Skin of body (tissue), 2 donors: Measurements from ENCODE around the gene BTN3A1. TPM values are rescaled to one million over a fixed set of nuclear protein-coding genes. Genes with fewer than 3 reads are reported as not detected.
"Not testable (repeated sequence)": the region's sequence is repeated elsewhere in the genome, so short reads cannot be mapped to it uniquely, and the experiment has no call there.

Experiments used
- DNase-seq: peaks from one replicate; lab custom pipeline; 2025; lab: John Stamatoyannopoulos, UW
- total RNA-seq: library from RNA; depleted of rRNA; stranded (reverse); fragments of >200 nt; gene quantifications from one replicate; pipeline ENCODE4 v1.2.3, GENCODE V29; 2014

The BTN3A1 gene
- total RNA-seq, 1 donor from 2014 or later: 28.6 TPM

DNA sequence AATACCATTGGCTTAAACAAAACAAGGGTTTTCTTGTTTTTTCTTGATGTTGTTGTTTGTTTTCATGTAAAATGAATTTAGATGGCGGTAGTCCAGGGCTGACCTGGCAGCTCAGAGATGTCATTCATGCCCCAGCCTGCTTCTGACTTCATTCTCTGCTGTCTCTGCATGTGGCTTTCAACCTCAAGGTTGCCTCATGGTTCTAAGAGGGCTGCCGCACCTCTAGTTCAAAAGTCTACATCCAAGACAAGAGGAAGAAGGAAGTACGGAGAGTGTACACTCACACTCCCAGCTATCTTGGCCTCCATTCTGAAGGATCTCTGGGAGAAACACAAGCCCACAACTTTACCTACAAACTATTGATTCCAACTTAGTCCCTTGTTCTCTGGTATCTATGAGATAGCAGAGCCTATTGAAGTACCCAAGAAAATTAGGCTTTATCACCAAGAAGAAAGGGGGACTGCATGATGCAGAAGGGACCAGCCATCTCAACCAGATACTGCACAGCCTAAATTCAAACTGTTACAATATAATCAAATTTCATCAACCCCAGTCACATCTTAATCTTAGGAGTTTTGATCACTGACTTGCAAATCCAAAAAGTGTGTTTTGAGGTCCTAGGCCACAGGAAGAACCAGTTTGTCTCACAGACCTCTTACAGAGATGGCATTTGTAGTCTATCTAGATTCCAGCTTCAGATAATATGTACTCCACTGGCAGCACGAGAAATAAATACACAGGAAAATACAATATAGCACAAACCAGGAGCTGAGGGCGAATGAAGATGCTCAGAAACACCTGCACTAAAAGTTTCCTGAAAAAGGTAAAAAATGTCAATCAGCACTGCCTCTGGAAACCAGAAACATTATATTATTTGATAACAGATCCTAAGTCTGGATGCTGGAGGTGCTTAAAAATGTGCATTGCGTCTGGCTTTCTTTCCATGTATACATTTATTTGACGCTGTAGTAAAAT is 37.4 kb downstream of the BTN3A1 start:
- DNase-seq: no peak

DNA sequence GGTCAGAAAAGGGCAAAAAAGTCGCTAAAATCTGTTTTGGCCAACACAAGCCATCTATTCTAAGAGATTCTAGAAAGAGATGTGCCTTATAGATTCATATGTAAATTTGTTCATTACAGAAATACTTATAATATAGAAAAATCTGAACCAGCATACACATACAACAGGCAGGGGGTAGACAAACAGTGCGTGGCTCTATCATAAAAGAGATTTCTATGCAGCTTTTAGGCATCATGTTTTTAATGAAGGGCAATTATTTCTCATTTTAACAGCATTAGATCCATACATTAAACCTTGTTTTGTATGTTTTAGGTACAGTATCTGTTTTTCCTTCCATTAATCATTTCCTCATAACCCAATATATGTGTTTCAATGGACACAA is 38.9 kb downstream of the BTN3A1 start:
- DNase-seq: no peak

DNA sequence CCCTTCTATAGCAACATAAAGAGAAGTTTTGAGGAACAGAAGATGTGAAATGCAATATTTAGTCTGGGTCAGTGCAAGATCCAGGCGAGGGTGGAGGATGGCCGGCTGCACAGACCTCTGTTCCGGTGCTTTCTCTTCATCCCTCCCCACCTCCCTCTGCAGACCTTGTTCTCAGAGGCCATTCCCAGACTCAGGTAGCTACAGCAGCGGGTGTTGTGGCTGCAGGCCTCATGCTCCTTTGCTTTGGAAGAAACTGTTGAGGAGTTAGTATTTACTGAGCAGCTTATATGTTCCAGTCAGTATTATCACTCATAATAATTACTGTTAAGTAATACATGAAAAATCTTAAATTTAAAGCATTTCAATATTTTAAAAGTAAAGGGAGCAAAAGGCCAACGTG is 39.9 kb downstream of the BTN3A1 start:
- no peak for DNase-seq

DNA sequence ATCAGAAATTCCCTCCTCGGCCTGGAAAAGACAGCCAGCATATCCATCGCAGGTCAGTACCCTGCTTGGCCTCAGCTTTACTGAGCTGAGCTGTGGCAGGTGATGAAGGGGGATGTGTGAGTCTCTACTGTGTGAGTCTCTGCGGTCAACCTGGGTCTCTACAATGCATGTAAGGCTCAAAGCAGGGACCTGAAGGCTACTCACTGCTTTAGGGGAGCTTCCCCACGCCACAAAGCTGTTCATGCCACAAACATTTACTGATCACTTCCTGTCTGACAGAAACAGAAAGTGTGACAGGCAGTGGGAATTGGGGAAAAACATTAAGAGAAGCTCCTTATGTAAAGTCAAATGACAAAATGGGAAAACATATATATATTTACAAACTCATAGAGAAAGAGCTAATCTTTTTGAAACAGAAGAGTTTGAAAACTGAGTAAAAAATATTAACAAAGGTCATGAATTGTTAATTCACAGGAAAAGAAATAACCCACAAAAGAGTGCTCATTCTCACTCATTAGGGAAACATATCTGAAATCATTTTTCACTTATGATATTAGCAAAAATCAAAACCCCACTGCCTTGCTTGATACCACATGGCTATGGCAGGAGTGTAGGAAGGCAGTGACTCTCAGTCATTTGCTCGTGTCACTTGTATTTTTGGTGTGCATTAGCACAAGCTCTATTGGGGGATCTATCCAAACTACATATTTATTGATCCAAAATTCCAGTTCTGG is 44.0 kb downstream of the BTN3A1 start:
- DNase-seq: no peak

DNA sequence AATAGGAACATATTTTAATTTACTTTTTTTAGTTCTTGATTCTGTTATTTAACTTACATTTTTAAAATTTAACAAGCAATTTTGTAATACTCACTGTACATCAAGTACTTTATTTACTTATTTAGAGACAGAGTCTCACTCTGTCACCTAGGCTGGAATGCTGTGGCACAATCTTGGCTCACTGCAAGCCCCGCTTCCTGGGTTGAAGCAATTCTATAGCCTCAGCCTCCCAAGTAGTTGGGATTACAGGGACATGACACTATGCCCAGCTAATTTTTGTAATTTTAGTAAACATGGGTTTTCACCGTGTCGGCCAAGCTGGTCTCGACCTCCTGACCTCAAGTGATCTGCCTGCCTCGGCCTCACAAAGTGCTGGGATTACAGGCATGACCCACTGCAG is 45.2 kb downstream of the BTN3A1 start:
- no peak for DNase-seq

DNA sequence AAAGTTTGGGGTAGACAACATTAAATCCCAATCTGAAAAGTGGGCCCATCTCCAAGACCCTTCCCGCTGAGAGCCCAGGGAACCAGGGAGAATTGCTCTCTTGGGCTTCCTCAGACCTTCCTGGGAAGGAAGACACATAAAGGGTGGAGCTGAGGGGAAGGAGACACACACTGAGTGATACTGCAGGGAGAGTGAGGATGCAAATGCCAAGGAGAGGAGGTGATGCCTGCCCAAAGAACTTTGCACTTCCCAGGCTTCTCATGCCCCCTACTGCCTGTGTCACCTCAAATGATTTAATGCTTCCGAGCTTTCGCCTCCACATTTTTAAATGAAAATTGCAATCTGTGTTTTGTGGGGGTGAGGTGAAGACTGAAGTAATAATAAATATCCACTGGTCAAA is 48.2 kb downstream of the BTN3A1 start:
- no peak for DNase-seq

DNA sequence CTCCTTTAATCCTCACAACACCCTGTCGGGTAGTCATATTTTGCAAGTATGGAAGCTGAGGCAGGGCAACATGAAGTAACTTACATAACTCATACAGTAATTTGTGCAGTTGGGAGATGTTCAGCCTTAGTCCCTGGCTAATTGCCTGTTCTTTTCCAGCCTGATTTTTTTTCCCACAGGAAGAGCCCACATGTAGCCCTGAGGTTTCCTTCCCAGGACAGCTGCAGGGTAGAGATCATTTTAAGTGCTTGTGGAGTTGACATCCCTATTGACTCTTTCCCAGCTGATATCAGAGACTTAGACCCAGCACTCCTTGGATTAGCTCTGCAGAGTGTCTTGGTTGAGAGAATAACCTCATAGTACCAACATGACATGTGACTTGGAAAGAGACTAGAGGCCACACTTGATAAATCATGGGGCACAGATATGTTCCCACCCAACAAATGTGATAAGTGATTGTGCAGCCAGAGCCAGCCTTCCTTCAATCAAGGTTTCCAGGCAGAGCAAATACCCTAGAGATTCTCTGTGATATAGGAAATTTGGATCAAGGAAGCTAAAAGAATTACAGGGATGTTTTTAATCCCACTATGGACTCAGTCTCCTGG is 50.7 kb downstream of the BTN3A1 start:
- DNase-seq: no peak

DNA sequence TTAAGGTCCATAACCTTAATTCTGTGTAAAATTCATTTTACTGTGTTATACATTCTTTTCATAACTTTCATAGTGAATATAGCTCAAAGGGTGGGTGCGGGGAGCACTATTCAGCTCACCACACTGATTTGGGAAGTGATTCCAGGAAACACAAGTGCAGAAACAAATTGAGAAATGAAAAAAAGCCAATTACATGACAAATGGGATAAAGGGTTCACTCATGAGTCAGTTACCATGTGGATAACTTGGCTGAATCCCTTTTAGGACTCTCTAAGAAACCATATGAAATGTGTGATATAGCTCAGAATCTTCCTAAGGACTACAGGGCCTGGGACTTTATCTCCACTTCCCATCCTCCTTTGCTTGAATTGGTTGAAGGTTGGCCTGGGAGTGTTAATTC is 52.6 kb downstream of the BTN3A1 start:
- DNase-seq: no peak

DNA sequence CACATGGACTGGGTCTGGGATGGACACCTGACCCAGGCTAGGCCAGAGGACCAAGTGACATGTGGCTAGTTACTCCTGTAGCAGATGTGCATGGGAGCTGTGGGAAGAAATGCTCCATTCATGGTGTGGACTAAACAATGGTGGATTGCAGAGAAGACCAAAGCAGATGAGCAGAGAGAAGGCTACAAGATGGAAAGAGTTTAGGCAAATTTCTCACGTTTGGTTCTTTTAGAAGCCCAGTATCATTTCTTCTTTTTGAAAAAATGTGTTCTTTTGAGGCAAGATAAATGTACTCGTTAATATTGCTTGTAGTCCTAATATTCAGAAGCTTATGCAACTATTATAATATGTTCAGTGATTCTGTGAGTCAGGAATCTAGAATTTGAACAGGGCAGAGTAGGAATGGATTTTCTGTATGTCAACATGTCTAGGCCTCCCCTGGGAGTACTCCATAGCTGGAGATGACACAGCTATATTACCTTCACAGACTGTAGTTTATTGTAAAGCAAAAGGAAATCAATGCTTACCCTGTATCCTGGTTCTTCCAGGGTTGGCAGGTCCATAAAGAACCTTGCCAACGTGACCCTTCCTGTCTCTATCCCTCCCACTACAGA is 53.4 kb downstream of the BTN3A1 start:
- no peak for DNase-seq

DNA sequence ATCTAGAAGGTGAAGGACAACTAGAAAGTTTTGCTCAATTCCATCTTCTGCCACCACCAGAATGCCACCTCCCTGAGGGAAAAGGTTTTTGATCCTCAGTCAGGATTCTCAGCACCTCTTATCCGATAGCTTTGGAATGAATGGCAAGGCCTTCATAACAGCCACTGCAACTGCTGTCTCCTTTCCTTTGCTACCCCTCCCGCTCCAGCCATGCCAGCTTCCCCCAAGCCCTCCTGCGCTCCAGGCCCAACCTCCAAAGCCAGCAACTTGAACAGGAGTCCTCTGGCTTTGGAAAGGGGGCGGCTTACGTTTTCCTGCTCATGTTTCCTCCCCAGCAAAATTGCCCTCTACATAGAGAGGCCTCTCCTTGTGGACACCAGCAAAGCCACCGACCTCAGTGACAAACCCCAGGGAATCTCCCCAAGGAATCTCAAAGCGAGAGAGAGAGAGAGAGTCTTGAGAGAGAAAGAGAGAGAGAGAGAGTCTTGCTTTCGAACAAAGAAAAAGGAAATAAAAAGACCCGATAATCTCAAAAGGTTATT is 55.3 kb downstream of the BTN3A1 start:
- DNase-seq: no peak

DNA sequence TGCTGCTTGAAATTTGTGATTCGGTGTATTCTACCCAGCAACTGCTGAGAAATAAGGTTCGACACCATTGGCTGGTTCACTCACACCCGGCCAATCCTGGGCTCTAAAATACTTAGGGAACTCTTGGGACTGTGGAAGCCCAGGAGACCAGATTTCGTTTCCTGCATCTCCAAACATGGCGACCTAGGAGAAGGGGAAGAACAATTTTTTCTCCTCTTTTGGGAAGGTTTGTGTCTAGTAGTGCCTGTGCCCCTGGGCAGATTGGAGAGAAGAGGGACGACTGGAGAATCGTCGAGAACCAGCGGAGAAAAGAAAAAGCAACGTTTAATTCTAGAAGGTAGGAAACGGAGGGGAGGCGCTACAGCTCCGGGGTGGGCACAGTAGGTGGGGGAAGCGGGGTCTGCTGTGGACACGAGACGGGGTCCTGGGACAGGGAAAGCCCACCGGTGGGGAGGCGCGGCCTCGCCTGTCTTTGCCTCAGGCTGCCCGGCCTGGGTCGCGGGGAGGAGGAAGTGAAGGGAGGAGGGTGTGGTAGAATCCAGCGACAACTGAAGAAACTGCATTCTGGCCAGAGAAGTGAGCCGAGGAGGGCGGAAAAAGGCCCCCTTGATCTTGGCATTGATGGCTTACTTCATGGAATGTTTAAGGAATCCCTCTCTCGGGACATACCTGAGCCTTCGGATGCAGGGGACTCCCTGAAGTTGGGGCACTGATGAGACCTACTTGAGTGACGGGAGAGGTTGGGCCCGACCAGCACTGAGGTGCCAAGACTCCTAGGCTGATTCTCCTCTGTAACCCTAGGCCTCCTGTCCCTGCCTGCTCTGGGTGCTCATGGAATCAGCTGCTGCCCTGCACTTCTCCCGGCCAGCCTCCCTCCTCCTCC is 56.0 kb downstream of the BTN3A1 start, which contains the start of gene BTN2A1:
TSS of gene BTN2A1 (plus strand) at position 150 of the 883 bp plus-strand sequence. CDS start at position 832, 682 bp downstream.
- peak; percentile 95 for DNase-seq

DNA sequence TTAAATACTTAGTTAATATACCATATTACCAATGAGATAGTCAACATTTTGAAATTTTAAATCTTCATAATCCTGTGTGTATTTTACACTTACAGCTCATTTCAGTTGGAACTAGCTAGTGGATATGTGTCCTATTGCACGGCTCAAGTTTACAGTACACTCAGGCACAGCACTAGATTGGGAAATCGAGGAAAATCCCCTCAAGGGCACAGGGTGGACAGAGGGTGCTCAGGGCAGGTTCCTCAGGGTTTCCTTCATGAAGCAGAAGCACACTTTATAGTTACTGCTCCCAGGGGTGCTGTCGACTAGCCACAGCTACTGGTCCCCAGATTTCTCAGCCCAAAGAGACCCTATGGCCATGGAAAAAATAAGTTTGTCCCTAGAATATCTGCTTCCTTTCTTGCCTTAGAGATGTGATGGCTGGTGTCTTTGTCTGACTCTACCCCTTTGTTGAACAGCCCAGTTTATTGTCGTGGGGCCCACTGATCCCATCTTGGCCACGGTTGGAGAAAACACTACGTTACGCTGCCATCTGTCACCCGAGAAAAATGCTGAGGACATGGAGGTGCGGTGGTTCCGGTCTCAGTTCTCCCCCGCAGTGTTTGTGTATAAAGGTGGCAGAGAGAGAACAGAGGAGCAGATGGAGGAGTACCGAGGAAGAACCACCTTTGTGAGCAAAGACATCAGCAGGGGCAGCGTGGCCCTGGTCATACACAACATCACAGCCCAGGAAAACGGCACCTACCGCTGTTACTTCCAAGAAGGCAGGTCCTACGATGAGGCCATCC is 57.1 kb downstream of the BTN3A1 start:
- DNase-seq: no peak

DNA sequence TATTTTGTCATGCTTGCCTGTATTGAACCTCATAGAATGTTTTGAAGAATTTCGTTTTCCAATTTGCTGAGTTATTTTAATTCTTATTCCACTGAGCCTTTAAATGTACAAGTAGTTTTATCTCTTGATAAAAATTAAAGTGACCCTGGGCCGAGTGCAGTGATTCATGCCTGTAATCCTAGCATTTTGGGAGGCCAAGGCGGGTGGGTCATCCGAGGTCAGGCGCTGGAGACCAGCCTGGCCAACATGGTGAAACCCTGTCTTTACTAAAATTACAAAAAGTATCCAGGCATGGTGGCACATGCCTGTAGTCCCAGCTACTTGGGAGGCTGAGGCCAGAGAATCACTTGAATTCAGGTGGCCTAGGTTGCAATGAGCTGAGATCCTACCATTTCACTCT is 59.3 kb downstream of the BTN3A1 start:
- DNase-seq: not testable (repeated sequence)

DNA sequence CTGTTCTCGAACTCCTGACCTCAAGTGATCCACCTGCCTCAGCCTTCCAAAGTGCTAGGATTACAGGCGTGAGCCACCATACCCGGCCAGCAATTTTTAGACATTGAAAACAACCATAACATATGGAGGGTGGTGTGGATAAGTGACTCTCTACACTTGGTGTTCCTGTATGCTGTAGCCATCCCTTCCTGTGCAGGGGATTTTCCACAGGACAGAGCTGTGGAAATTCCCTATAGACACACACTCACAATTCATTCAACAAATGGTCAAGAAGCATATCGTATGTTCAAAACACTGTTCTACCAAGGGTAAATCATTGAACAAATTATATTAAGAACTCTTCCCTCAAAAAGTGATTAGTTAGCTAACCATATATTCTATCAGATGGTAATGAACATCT is 61.9 kb downstream of the BTN3A1 start:
- DNase-seq: no peak

DNA sequence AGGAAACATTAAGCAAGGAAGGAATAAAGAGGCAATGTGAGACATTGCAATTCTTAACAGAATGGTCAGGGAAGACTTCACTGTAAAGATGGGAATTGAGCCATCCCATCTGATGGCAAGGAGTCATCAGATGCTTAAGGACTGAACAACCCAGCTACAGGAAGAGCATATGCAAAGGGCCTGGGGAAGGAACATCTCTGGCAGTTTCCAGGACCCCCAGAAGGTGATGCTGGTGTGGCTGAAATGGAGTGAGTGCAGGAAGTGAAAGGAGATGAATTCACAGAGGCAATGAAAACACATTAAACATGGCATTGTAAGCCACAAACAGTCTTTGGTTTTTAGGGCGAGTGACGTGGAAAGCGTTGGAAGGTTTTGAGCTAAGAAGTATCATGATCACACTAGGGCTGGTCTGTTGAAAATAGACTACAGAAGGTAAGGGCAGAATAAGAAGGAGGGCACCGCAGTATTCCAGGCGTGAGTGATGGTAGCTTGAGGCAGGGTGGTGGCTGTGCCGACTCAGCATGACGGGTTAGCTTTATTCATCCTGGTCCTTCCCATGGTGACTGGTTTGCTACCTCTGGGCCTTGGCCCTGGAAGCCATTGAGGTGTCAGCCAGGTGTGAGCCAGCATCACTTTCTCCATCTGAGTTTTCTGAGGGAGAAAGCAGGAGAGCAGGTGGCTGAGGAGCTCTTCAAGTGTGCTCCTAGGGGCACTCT is 62.5 kb downstream of the BTN3A1 start:
- DNase-seq: no peak
